AG09309 (cell line): ENCODE data around the gene ZFP69B.

ENCODE experiments used
- DNase-seq: peaks from one replicate; pipeline ENCODE4 v3.0.0-alpha.2; 2010; ENCODE audit warnings: low read depth
- H3K4me3 ChIP-seq: 2 replicates; pipeline ENCODE4 v1.5.1; 2011; ENCODE audit warnings: mild to moderate bottlenecking, low read depth, low read length, moderate library complexity; ENCODE audit not compliant: control insufficient read depth
- CTCF ChIP-seq: IDR thresholded peaks from 2 replicates; pipeline ENCODE4 v1.5.1; 2011; ENCODE audit warnings: mild to moderate bottlenecking, low read depth, low read length, inconsistent platforms; ENCODE audit not compliant: insufficient read depth, control insufficient read depth; ENCODE audit errors: missing control alignments

Gene ZFP69B

GRCh38 chr1:40422630-40423263 is 27.5 kb upstream of the ZFP69B start:
- TF ChIP-seq CTCF = no peak
- H3K4me3 ChIP-seq = no peak overlapping the region
- DNase-seq = no peak

- no peak overlapping the region for H3K4me3 ChIP-seq
- no peak for TF ChIP-seq CTCF
- DNase-seq = no peak
These were observed 27.0 kb upstream of the ZFP69B start for GRCh38 chr1:40423264-40423642.

GRCh38 chr1:40423951-40424618 is 26.2 kb upstream of the ZFP69B start:
- TF ChIP-seq CTCF = no peak
- no peak for DNase-seq
- no peak overlapping the region for H3K4me3 ChIP-seq

- no peak for DNase-seq
- no peak for TF ChIP-seq CTCF
- no peak overlapping the region for H3K4me3 ChIP-seq
These were observed 25.1 kb upstream of the ZFP69B start for GRCh38 chr1:40425198-40425597.

GRCh38 chr1:40431385-40431784 is 18.9 kb upstream of the ZFP69B start:
- no peak for DNase-seq
- TF ChIP-seq CTCF = no peak
- no peak overlapping the region for H3K4me3 ChIP-seq

- no peak for DNase-seq
- H3K4me3 ChIP-seq = no peak overlapping the region
- no peak for TF ChIP-seq CTCF
These were observed 17.5 kb upstream of the ZFP69B start for GRCh38 chr1:40432644-40433390.
